ENCODE measurements around the gene ASB2. TPM values are rescaled to one million over a fixed set of nuclear protein-coding genes. Genes with fewer than 3 reads are reported as not detected.

The ASB2 gene
- polyA plus RNA-seq, 3 donors: 0.29 to 1.1 (median 0.65) TPM

DNA sequence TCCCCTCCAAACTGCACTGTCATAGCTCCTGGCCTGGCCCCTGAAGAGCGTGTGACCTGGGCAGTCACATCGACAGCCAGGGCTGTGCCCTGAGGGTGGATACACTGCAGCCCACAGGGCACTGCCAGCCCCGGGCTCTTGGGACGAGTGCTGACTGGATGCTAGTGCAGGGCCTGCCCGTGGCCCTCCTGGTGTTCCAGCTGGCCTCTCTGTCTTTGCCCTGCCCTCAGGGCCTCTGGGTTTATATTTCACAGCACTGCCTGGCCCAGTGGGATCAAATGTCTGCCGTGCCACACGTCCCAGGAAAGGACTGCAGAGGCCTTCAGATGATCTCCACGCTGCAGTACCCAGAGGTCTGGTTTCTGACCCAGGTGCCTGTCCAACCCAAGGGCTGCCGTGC is 10.6 kb upstream of the ASB2 start:
- WGBS, 3 donors: 61 to 81% (median 67%) methylated on average over 9 of the region's 9 CpGs
- H3K27ac ChIP-seq (ENCODE audit: low read depth, low read length): no peak overlapping the region

DNA sequence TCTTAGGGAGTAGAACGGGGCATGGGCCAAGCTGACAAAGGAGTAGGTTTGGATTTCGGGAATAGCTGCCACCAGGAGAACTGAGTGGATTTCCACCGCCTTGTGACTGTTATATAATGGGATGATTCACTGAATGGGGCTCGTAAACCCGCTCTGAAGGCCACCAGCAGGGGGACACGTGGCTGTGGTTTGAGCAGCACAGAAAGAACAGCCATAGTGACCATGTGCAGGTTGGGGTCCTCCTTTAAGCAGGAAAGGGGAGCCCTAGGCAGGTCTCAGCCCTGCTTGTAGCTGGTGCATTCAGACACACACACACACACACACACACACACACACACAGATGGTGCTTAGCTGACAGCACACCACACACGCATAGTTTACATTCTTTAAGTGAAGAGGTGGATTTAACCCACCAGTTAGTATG is 8.6 kb upstream of the ASB2 start:
- no peak overlapping the region for H3K27ac ChIP-seq (ENCODE audit: low read depth, low read length)
- WGBS, 3 donors: 33 to 50% (median 45%) methylated on average over 7 of the region's 7 CpGs

DNA sequence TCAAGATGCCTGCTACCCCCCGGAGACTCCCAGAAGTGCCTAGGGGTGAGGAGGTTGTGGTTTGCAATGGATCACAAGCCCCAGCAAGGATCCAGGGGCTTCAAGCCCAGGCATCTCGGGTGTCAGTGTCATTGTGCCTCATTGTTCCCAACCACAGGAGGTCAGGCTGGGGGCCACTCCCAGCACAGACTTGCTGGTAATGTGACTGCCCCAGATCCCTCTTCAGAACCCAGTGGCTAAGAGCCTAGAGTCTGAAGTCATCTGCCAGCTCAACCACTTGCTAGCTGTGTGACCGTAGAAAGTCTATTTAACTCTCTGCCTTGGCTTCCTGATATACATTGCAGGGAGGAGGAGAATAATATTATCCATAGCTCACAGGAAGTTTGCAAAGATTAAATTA is 7.7 kb upstream of the ASB2 start:
- no peak overlapping the region for H3K27ac ChIP-seq (ENCODE audit: low read depth, low read length)
- WGBS, 3 donors: 85 to 87% (median 87%) methylated on average over 3 of the region's 3 CpGs

DNA sequence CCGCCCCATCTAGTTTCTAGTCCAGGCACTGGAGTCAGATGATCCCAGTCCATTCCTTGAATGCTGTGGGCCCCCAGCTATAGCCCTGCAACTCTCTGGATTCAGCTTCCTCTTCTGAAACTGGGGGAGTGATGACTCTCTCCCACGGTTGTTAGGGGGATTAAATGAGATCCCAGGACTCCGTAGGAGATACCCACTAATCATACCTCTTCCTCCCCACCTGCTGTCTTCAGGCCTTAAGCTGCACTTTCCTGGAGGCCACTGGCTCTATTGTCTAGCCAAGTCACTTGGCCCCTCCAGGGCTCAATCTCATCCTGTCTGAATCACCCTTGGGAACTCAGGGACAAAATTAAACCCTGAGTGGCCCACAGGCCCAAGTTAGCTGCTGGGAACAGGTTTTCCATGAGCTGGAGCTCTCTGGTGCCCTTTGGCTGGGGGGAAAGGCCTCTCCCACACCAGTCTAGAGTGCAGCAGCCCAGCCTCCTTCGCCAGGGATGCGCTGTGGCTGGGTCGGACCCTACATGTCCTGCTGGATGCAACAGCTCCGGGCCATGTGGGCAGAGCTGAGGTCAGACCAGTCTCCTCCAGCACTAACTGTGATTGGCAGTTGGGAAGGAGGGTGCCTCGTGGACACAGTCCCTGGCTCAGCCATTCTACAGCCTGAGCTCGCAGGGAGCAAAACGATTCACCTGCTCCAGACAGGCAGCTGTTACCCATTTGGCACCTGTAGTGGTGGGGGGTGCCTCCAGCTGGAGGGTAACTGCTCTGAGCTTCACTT is 6.0 kb upstream of the ASB2 start:
- H3K27ac ChIP-seq (ENCODE audit: low read depth, low read length): no peak overlapping the region
- 81 to 88% (median 82%) methylated on average over 10 of the region's 10 CpGs for WGBS, 3 donors

DNA sequence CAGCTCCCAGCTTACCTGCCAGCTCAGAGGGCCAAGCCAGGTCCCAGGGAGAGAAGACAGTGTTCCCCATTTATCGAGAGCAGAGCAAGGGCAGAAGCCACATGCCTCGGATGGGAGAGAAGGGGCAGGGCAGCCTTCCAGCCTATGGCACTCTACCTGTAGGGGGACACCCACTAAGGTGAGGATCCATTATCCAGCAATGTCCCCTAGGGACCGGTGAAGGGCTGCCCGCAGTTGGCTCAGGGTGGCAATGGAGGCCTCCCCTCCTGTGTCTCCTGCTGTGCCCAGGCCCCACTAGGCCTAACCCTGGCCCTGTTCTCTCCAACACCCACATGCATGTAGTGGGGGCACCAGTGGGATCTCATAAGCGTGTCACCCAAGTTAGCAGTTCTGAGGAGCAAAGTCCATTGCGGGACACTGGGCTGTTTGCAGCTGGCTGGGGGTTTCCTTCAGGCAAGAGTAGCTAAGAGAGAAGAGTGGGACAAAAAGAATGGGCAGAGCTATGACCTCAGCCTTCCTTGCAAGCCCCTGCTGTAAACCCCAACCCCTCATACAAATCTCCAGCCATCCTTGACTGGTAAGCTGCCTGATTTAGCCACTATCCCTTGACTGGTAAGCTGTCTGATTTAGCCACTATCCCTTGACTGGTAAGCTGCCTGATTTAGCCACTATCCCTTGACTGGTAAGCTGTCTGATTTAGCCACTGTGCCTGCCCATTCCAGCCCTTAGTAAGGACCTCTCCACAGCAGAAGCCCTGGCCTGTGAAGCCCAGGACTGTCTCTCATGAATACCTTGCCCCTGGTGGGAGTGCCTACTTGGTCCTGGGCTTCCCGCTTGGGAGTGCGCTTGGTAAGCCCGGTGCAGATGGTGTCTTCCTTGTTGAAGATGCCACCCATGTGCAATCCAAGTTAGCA is 5.2 kb upstream of the ASB2 start:
- H3K27ac ChIP-seq (ENCODE audit: low read depth, low read length): no peak overlapping the region
- 90 to 97% (median 94%) methylated on average over 9 of the region's 9 CpGs for WGBS, 3 donors

DNA sequence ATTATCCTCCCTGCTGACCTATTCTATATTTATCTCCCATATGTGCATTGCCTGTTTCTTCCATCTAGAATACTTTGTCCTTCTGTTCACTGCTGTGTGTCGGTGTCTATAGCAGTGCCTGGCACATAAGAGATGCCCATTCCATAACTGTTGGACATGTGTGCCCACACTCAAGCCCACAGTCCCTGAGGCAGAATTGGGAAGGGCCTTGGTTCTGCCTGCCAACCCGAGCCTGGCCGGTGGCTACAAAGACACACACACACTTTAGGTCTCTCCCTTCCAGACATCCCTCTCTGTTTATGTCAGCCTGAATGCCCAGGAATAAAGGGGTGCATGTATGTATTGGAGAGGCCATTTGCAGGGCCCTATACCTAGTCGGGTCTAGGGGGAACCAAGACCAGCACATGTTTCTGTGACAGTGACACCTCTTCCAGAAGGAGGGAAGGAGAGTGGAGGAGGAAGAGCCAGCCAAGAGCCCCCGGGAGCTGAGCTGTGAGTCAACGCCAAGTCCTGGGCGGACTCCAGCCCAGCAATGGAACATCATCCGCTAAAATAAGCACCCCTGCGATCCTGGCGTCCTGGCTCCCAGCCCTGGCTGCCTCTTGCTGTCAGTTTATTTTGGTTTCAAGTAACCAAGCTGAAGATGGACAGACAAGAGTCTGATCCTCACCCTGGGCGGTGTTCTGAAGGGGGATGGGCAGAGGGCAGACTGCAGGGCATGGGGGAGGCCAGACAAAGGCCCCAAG is 4.3 kb upstream of the ASB2 start:
- 61 to 68% (median 62%) methylated on average over 11 of the region's 11 CpGs for WGBS, 3 donors
- no peak overlapping the region for H3K27ac ChIP-seq (ENCODE audit: low read depth, low read length)

DNA sequence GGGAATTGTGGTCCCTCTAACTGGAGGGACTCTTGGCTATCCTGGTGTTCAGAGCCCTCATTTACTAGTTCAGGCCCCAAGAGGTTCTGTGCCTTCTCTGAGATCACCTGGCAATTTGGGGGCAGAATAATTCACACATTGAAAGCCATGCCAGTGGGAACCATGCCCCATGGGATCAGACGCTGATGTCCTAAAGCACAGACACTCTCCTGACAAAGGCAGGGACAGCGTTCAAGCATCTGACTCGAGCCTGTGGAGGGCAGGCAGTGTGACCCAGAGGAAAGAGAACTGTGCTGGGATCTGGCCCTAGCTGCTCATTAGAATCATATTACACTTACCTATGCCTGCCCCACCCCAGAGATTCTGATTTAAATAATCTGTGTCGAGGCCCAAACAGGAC is 2.4 kb upstream of the ASB2 start:
- H3K27ac ChIP-seq (ENCODE audit: low read depth, low read length): no peak overlapping the region
- WGBS, 3 donors: 78 to 87% (median 79%) methylated on average over 4 of the region's 4 CpGs

DNA sequence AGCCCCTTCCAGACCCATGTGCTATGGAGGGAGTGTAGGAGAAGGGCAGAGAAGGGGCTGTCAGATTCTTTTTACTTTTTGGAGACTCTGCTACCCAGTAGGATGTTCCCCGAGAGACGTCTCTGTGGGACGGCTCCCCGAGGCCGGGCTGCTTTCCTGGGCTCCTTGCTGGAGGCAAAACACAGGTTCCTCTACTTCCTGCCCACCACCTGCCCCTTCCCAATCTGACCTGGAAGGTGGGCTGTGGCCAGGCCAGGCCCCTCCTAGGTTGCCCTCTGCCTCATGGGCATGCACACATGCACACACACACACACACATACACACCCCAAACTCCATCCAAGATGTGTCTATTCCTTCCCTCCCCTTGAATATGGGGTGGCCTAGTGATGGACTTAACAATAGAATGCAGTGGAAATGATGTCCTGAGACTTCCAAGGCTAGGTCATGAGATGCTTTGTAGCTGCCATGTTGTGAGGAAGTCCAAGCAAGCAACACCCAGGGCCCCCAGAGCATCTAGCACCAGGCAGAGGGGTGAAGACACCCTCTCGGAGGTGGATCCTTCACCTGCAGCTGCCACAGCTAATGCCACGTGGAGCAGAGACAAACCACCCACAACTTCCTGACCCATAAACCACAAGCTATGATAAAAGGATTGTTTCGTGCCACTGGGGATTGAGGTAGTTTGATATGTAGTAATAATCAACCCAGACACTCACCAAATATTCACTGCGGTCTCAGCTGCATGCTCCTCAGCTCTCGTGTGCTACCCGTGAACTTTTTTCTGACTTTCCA is 1.6 kb upstream of the ASB2 start:
- 81 to 89% (median 85%) methylated on average over 11 of the region's 11 CpGs for WGBS, 3 donors
- H3K27ac ChIP-seq (ENCODE audit: low read depth, low read length): no peak overlapping the region

DNA sequence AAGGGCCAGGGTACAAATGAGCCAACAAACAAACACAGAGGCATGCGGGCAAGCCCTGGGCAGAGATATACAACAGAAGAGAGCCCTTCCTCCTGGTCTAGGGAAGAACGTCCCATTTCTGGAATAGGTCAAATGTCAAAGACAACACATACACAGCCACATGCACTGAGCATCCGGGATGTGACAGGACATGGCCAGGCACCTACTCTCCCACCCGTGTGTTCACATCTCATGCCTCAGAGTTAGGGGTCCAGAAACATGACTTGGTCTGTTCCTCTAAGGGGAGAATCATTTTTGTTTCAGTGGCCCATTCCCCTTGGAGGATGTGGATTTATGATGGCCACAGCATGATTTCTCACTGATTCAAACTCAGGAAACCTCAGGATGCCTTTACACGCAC is 801 bp upstream of the ASB2 start:
- H3K27ac ChIP-seq (ENCODE audit: low read depth, low read length): no peak overlapping the region
- 76 to 80% (median 76%) methylated on average over 5 of the region's 5 CpGs for WGBS, 3 donors

DNA sequence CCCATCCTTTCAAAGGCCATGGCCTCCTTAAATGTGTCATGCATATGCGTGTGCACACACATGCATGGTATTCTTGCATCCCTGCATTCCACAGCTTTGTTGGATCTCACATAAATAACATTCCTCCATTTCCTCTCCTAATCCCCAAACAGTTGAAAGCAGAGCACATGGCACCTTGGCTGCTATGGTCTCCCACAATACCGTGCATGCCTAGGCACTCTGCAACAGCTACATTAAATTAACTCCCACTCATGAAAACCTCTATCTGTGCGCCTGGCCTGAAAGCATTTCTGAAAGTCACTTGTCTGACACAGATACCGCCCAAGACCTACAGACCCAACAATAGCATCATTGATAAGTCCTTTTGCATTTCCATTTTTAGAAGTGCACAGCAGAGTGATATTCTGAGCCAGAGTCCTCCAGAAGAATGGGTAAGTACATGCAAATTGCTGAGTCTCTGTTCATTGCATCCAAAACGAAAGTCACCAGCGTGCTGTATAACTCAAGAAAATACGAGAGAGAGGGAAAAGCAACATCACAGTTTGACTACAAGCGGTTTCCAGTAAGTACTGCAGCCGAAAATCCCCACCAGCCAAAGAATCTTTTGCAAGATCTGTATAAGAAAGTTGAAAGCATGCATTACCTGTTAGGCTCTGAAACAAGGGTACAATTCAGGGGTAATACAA is 436 bp downstream of the ASB2 start:
- no peak overlapping the region for H3K27ac ChIP-seq (ENCODE audit: low read depth, low read length)
- 65 to 71% (median 71%) methylated on average over 9 of the region's 9 CpGs for WGBS, 3 donors

DNA sequence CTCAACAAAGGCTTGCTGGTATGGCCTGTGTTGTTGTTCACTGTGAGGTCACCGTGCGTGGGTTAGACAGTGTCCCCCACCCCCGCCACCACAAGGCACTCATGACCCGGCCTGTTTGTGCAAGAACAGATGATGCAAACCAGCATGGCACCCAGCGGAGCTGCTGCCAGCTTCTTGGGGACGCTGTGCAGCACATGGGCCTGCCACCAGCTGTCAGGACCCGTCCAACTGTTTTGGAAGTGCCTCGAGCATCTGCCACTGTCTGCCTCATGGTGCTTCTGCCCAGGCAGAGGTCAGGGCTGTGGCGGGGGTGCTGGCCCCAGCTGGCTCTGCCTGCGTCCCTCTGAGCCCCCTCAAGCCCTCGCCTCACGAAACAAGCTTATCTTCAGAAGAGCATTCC is 1.5 kb downstream of the ASB2 start:
- 69 to 91% (median 69%) methylated on average over 11 to 12 of the region's 12 CpGs for WGBS, 3 donors
- no peak overlapping the region for H3K27ac ChIP-seq (ENCODE audit: low read depth, low read length)

DNA sequence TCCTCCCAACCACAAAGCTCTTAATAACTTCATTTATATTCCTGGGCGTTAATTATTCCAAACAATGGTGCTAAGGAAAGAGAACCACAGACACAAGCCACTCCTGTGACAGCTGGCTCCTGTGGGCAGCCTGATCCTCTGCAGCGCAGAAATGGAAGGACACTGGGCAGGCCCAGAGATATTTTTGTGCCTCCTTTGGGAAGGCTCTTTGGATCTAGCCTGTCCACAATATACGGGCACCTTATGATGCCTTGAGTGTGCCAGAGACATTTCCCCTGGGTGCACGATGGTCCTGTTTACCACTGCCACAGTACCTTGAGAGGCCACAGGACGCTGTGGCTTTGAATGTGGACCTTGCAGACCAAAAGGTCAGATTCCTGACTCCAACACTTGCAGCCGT is 2.1 kb downstream of the ASB2 start:
- WGBS, 3 donors: 88 to 90% (median 88%) methylated on average over 6 of the region's 6 CpGs
- H3K27ac ChIP-seq (ENCODE audit: low read depth, low read length): no peak overlapping the region

DNA sequence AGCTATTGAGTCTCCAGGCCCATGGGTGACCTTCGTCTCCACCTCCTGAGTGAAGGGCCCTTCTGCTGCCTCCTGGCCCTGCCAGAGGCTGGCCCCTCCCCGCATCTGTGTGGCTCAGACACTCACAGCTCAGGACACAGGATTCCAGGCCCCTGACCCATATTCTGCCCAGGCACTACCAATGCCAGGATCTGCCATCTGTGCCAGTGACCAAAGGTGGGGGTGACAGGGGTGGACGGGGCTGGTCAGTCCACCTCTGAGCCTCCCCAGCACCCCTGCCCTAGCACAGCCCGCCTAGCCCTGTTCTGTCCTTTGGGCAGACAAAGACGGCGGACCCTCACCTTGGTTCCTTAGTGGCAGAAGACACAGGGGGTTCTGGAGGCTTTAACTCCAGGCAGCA is 2.8 kb downstream of the ASB2 start:
- no peak overlapping the region for H3K27ac ChIP-seq (ENCODE audit: low read depth, low read length)
- WGBS, 3 donors: 74 to 96% (median 86%) methylated on average over 5 to 6 of the region's 6 CpGs

DNA sequence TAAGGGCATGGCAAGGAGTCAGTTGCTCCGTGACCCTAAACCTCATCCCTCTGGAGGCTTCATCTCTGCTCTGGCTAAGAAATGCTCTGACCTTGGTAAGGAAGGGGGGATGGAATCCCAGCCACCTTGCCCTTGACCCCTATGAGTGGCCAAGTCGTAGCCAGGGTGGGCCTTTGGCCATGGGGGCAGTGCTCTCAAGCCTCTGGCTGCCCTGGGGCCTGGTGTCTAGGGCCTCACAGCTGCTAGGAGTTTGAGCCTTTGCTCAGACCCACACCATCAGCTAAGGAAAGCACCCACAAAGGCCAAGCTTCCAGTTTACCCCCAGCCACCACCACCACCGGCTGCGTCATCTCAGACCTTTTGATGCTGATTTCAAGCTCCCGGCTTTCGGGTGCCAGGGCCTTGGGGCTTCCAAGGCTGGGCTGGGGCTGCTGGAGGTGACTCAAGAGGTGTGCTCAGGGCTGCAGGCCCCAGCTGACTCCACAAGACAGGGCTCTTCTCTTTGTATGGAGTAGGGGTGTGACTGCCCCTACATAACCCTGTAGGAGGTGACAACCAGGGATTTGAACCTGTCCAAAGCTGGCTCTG is 3.7 kb downstream of the ASB2 start:
- no peak overlapping the region for H3K27ac ChIP-seq (ENCODE audit: low read depth, low read length)
- WGBS, 3 donors: 87 to 93% (median 87%) methylated on average over 6 of the region's 6 CpGs

DNA sequence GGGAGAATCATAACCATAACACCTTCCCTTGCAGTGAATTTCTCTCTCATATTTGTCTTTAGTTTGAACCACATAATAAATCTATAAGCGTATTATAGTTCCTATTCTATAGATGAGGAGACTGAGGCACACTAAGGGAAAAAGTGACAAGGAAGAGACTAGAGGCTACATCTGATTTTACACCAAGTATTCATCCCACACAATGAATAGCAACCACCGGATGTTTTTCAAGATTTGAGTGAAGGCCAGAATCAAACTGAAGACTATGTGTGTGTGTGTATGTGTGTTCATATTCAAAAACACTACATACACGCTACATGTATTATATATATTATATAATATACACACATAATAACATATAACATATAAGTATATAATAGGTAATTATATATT is 4.7 kb downstream of the ASB2 start:
- 81 to 82% (median 82%) methylated on average over 3 of the region's 3 CpGs for WGBS, 3 donors
- H3K27ac ChIP-seq (ENCODE audit: low read depth, low read length): no peak overlapping the region

DNA sequence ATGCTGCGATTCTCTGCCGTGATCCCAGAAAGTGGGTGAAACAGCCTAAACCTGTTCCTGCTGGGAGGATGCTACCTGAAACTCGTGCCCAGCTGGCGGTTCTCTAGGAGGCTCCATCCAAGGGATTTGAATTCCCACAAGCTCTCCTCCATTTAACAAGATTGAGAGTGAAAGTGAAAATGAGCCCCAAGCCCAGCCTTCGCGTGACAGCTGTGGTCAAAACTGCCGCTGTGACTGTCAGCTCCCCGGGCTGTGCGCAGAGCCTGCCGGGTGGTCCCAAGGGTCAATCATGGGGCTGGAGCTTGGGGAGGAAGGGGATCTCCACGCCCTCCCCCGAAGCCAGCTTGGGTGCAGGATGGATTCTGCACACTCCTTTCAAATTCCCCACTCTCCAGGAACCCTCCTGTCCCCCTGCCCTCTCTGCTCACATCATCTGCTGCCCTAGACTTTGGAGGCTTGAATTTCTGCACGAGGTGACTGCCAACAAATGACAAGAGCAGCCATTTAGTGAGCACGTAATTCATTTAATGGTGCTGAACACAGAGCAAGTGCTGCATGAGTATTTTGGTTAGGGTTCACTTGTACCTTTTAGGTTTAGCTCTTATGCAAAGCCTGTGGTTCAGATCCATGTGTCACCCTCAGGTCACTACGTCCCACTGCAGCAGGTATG is 5.3 kb downstream of the ASB2 start:
- no peak overlapping the region for H3K27ac ChIP-seq (ENCODE audit: low read depth, low read length)
- WGBS, 3 donors: 33 to 51% (median 33%) methylated on average over 15 of the region's 15 CpGs

DNA sequence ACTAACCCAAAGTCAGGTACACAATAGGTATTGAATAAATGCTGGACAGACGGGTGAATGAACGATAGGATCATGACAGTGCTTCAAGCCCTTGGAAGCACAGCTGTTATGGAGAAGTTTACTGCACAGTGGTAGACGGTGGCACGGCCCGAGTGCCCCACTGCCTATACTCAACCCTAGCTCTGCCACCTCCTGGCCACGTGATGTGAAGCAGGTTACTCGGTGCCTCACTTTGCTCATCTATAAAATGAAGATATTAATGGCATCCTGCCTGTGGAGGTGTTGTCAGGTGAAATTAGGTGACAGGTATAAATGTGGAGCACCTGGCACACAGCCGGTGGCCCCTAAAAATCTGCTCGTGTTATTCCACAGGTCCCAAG is 5.8 kb downstream of the ASB2 start:
- H3K27ac ChIP-seq (ENCODE audit: low read depth, low read length): no peak overlapping the region
- WGBS, 3 donors: 28 to 41% (median 41%) methylated on average over 9 of the region's 9 CpGs

Measured in adipose tissue (tissue), 3 donors.